VCaP (cell line): ENCODE measurements around the gene MRPL24.
A peak's percentile ranks its signal among the peaks of the same experiment; 100 is the strongest.

Experiments
- H3K27ac ChIP-seq: fragments of 450-650 bp; 2 replicates; pipeline ENCODE4 v1.5.1; 2017
- CTCF ChIP-seq: fragments of 450-650 bp; conservative IDR thresholded peaks from 2 replicates; pipeline ENCODE4 v1.5.1; 2017; ENCODE audit warnings: mild to moderate bottlenecking, moderate library complexity

Gene MRPL24

GRCh38 chr1:156749419-156750118 lies 8.7 kb upstream of the MRPL24 start:
- no peak for TF ChIP-seq CTCF
- H3K27ac ChIP-seq, result peak overlapping the region; percentile 97

- peak overlapping the region; percentile 97 for H3K27ac ChIP-seq
- no peak for TF ChIP-seq CTCF
These were observed 8.0 kb upstream of the MRPL24 start for GRCh38 chr1:156748670-156749418.

- TF ChIP-seq CTCF, result no peak
- H3K27ac ChIP-seq, result peak overlapping the region; percentile 97
These were observed 7.1 kb upstream of the MRPL24 start for GRCh38 chr1:156747742-156748669.

DNA sequence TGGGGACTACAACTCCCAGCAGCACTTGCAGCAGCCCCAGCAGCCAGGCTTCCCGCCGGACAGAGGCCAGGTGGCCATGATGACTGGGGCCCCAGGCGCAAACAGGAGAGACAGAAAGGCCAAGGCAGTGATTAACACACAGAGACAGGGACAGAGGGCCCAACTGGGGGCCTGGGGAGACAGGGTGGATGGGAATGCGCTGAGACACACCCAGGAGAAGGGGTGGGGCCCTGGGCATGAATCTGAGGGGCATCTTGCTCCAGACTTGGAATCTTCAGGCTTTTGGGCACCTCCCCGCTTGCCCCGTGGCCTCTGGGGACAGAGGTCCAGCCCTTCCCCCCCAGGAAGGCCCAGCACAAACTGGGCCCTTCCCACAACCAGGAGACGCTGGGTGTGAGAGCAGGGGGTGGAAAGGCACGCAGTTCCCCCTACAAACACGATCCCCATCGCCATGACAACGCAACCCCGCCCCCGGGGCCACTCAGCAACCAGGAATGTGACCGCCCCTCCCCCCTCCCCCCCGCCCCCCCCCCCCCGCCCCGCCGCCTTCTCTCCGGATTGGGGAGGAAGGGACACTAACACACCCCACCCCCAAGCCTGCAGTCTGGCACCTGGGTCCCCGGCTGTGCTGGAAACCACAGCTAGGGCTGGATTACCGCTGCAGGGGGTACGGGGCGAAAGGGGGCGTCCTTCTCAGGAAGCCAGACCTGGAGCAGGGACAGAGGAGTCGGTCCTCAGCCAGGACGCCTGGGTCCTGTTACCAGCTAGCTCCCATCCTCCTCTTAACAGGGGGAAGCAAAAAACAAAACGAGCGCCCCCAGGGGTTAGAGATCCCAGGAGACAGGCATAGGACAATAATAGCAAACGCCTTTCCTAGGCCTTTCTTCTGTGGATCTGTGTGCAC lies 6.1 kb upstream of the MRPL24 start:
- peak overlapping the region; percentile 97 for H3K27ac ChIP-seq
- TF ChIP-seq CTCF, result no peak

DNA sequence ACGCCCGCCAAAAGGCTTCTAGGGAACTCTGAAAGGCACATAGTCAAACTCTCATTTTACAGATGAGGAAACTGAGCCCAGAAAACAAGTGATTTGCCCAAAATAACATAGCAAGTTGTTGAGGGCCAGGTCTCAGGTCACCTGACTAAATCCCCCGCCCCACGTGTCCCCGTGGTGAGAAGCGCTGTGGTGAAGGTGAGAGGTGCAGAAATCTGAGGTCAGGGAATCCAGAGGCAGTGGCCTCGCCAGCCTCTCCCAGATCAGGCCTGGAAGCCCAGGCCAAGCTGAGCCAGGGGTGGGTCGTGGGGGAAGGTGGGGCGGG lies 5.5 kb upstream of the MRPL24 start:
- H3K27ac ChIP-seq, result peak overlapping the region; percentile 36; the same call in 1 of the 2 replicates
- TF ChIP-seq CTCF, result no peak

- 0 out of 2 replicates have a peak overlapping the region, but pooled peaks have one; percentile 36 for H3K27ac ChIP-seq
- TF ChIP-seq CTCF, result no peak
These were observed 5.0 kb upstream of the MRPL24 start for GRCh38 chr1:156745881-156746280.
